Endothelial cell of umbilical vein (primary cell): ENCODE results near the gene RELT.

Experiments used
- EZH2 ChIP-seq: IDR thresholded peaks from 2 replicates; pipeline ENCODE4 v1.6.1; 2012; ENCODE audit warnings: borderline replicate concordance, low read depth, mild to moderate bottlenecking, moderate library complexity, low read length, inconsistent platforms; ENCODE audit not compliant: severe bottlenecking
- GATA2 ChIP-seq: IDR thresholded peaks from 2 replicates; pipeline ENCODE4 v1.7.0; 2011; ENCODE audit warnings: low read depth, mild to moderate bottlenecking, moderate library complexity, mixed read lengths, low read length; ENCODE audit not compliant: insufficient read length, insufficient read depth
- JUN ChIP-seq: IDR thresholded peaks from 2 replicates; pipeline ENCODE4 v1.6.1; 2011; ENCODE audit warnings: borderline replicate concordance, low read depth; ENCODE audit not compliant: insufficient read length, insufficient read depth
- MYC ChIP-seq: IDR thresholded peaks from one replicate; pipeline ENCODE4 v1.6.1; 2011; ENCODE audit warnings: mild to moderate bottlenecking, low read depth, low read length
- POLR2A ChIP-seq: IDR thresholded peaks from 2 replicates; pipeline ENCODE4 v1.6.1; 2012; ENCODE audit warnings: low read depth, mild to moderate bottlenecking, control low read depth, low read length
- POLR2AphosphoS5 ChIP-seq: IDR thresholded peaks from 2 replicates; pipeline ENCODE4 v1.6.1; 2012; ENCODE audit warnings: low read depth, mild to moderate bottlenecking, control low read depth, low read length, moderate library complexity; ENCODE audit not compliant: insufficient read depth
- TF ChIP-seq, protein P1 (sequence below), 2 donors: IDR thresholded peaks; 1 replicate in 1 of 2; 2 replicates in 1 of 2; pipeline ENCODE4 v1.5.1; 2011; ENCODE audit warnings: low read length in 2 of 2, mild to moderate bottlenecking in 2 of 2, moderate library complexity in 2 of 2, control low read depth in 1 of 2, inconsistent platforms in 1 of 2, low read depth in 1 of 2; ENCODE audit not compliant: insufficient read depth in 1 of 2; ENCODE audit errors: extremely low read depth in 1 of 2

DNA sequence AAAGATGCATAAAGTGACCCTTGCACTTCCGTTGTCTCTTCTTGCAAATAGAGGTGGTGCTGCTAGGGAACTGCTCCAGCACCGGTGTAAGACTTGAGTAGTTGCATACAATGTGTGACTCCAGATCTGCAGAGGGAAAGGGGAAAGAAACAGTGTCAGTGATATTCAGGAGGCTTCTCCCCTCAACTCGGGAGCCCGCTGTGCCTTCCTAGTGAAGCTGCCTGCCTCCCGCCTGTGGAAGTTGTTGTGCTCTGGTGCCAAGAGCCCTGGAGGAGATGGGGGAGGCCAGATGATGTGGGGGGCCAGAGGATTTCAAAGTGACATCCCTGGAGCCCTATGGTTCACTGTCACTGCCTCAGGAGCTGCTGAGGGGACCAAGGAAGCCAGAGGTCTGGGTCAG is 30.4 kb downstream of the RELT start:
- TF ChIP-seq, protein P1, sequence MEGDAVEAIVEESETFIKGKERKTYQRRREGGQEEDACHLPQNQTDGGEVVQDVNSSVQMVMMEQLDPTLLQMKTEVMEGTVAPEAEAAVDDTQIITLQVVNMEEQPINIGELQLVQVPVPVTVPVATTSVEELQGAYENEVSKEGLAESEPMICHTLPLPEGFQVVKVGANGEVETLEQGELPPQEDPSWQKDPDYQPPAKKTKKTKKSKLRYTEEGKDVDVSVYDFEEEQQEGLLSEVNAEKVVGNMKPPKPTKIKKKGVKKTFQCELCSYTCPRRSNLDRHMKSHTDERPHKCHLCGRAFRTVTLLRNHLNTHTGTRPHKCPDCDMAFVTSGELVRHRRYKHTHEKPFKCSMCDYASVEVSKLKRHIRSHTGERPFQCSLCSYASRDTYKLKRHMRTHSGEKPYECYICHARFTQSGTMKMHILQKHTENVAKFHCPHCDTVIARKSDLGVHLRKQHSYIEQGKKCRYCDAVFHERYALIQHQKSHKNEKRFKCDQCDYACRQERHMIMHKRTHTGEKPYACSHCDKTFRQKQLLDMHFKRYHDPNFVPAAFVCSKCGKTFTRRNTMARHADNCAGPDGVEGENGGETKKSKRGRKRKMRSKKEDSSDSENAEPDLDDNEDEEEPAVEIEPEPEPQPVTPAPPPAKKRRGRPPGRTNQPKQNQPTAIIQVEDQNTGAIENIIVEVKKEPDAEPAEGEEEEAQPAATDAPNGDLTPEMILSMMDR (IDR thresholded peaks at IDR 0.05; ENCODE audit: extremely low read depth in 1 of 2, insufficient read depth in 1 of 2, low read depth in 1 of 2, low read length in 2 of 2): no peak
- TF ChIP-seq POLR2AphosphoS5 (no peak), GATA2 (no peak), POLR2A (no peak), MYC (no peak), EZH2 (no peak), JUN (no peak)
